ENCODE results near the gene HNF4A. TPM values are rescaled to one million over a fixed set of nuclear protein-coding genes. Genes with fewer than 3 reads are reported as not detected.

The HNF4A gene
- total and polyA plus RNA-seq, 2 of the 13 experiments (the other 11 are each of a cell fraction or from before 2014, with no cell fraction given): 80.9 to 169 TPM

GRCh38 chr20:44432618-44433577 lies 77.4 kb downstream of the HNF4A start (continued):
- TF ChIP-seq ZNF407 (CRISPR knock-in tag; IDR thresholded peaks at IDR 0.05; ENCODE audit: not compliant biosample characterization) (no peak), GTF2F1 (IDR thresholded peaks at IDR 0.05; ENCODE audit: low read length) (no peak), MIXL1 (CRISPR knock-in tag; IDR thresholded peaks at IDR 0.05) (no peak), ZNF335 (CRISPR knock-in tag; IDR thresholded peaks at IDR 0.05) (no peak), MBNL3 (CRISPR knock-in tag; conservative IDR thresholded peaks at IDR 0.05) (no peak), ZBTB34 (CRISPR knock-in tag; IDR thresholded peaks at IDR 0.05) (no peak; the same call in 1 of the 2 replicates), ZNF563 (CRISPR knock-in tag; IDR thresholded peaks at IDR 0.05) (no peak), NFATC3 (CRISPR knock-in tag; IDR thresholded peaks at IDR 0.05) (0 out of 2 replicates have a peak, but pooled peaks have one; percentile 13), KDM5B (CRISPR knock-in tag; IDR thresholded peaks at IDR 0.05; ENCODE audit: borderline replicate concordance) (no peak), ZBTB4 (CRISPR knock-in tag; IDR thresholded peaks at IDR 0.05; ENCODE audit: borderline replicate concordance) (no peak)
